ES-I3 (cell line): ENCODE data around the gene MEIS2.

Experiments
- H3K36me3 ChIP-seq: 2 replicates; pipeline ENCODE4 v1.6.1; 2013; ENCODE audit warnings: mild to moderate bottlenecking, low read length, control low read depth, moderate library complexity; ENCODE audit not compliant: insufficient read depth
- H3K4me1 ChIP-seq: 2 replicates; pipeline ENCODE4 v1.6.1; 2013; ENCODE audit warnings: mild to moderate bottlenecking, control low read depth, low read length; ENCODE audit not compliant: insufficient read depth
- H3K9ac ChIP-seq: 2 replicates; pipeline ENCODE4 v1.6.1; 2013; ENCODE audit warnings: low read depth, mild to moderate bottlenecking, low read length, moderate library complexity
- H3K9me3 ChIP-seq: 2 replicates; pipeline ENCODE4 v1.6.1; 2013; ENCODE audit warnings: mild to moderate bottlenecking, low read length, moderate library complexity; ENCODE audit not compliant: control insufficient read depth, insufficient read depth

Gene MEIS2

GRCh38 chr15:36898536-36899126, 201.7 kb downstream of the MEIS2 start:
- Histone ChIP-seq H3K9ac (no peak overlapping the region), H3K4me1 (peaks cover 27% of the 10 kb centered on the region), H3K9me3 (no peaks in the 10 kb centered on the region), H3K36me3 (no peaks in the 10 kb centered on the region)

- Histone ChIP-seq H3K9me3 (no peaks in the 10 kb centered on the region), H3K4me1 (peaks cover 27% of the 10 kb centered on the region), H3K9ac (no peak overlapping the region)
Observed at GRCh38 chr15:36897834-36898233, 202.5 kb downstream of the MEIS2 start.

GRCh38 chr15:36896949-36897348, 203.4 kb downstream of the MEIS2 start:
- peaks cover 27% of the 10 kb centered on the region for H3K4me1 ChIP-seq
- no peak overlapping the region for H3K9ac ChIP-seq
- no peaks in the 10 kb centered on the region for H3K9me3 ChIP-seq
- no peaks in the 10 kb centered on the region for H3K36me3 ChIP-seq

More at GRCh38 chr15:36897834-36898233, 202.5 kb downstream of the MEIS2 start:
- H3K36me3 ChIP-seq, result no peaks in the 10 kb centered on the region

DNA sequence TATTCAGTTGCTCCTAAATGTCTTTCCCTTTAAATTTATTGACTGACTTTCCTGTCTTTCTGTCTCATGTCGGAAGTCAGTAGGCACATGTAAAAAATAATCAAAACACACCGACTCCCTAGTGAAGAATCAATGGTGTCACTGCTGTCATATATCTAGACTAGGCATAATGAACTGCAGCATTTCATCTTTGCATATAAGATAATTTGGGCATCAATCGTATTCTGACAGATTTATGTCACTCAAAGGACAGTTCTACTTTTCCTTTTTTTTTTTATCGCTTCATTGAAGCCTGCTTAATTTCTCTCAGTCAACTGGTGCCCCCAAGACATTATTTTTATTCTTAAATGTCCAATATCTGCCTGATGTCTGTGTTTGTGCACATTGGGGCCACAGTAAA, 206.3 kb downstream of the MEIS2 start:
- H3K4me1 ChIP-seq, result peaks cover 22% of the 10 kb centered on the region
- H3K9ac ChIP-seq, result no peak overlapping the region
- no peaks in the 10 kb centered on the region for H3K36me3 ChIP-seq
- no peaks in the 10 kb centered on the region for H3K9me3 ChIP-seq

DNA sequence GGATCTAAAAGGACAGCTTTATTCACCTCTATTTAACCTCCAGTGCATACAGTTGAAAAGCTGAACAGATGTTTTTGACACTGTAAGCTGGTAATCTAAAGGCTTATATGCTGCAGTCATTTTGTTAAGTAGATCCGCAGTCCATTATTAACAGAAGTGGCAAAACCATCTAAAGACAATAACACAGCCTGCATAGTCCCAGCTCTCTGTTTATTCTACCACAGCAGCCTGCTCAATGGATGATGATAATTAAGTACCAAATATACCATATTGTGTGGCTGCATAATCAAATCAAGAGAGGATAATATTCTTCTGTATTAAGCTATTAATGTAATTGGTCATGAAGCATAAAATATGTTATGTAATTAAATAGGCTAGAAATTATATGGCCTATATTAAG, 207.1 kb downstream of the MEIS2 start:
- Histone ChIP-seq H3K36me3 (no peaks in the 10 kb centered on the region), H3K9ac (no peak overlapping the region), H3K4me1 (peaks cover 14% of the 10 kb centered on the region), H3K9me3 (no peaks in the 10 kb centered on the region)

DNA sequence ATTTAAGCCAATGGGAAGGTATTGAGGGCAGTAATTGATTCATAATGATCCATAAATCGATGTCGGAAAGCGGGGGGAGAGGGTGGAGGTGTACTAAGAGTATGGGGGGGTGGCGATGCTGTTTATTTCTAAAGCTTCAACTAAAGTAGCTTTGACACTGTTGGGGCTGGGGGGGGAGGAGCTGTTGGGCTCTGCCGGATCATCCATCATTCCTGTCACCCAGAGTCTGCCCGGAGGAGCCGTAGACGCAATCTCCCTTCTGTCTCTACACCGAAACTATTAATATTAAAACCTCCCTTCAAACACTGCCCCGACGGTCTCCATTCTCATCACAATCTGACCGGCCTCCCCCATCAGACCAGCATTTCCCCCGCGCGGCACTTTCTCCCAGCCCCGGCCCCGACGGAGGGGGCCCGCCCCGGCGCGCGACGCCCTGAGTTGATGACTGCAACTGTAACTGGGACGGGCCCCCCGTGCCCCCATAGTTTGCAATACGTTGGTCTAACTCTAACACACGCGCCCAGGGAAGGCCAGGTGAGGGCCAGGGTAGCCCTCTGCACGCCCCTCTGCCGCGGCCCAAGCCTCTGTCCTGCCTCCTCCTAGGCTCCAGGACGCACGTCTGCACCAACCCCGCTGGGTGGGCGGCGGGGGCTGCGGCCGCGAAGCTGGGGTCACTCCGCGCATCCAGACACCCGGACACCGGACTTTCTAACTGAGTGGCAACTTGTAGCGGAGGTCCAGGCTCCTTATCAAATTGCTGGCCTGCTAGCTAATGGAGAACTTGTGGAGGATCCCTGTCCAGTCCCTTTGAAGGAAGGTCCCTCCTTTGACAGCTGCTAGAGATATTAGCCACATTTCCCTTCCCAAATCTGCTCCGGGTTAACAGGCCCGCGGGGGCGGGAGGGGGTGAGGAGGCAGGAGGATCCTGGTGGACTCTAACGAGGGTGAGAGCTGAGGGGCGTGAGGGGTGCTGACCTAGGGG, 212.0 kb downstream of the MEIS2 start:
- peaks cover 12% of the 10 kb centered on the region; the same call in 1 of the 2 replicates for H3K4me1 ChIP-seq
- H3K9me3 ChIP-seq, result no peaks in the 10 kb centered on the region
- peak overlapping the region; percentile 16; the same call in 1 of the 2 replicates for H3K9ac ChIP-seq
- no peaks in the 10 kb centered on the region for H3K36me3 ChIP-seq

DNA sequence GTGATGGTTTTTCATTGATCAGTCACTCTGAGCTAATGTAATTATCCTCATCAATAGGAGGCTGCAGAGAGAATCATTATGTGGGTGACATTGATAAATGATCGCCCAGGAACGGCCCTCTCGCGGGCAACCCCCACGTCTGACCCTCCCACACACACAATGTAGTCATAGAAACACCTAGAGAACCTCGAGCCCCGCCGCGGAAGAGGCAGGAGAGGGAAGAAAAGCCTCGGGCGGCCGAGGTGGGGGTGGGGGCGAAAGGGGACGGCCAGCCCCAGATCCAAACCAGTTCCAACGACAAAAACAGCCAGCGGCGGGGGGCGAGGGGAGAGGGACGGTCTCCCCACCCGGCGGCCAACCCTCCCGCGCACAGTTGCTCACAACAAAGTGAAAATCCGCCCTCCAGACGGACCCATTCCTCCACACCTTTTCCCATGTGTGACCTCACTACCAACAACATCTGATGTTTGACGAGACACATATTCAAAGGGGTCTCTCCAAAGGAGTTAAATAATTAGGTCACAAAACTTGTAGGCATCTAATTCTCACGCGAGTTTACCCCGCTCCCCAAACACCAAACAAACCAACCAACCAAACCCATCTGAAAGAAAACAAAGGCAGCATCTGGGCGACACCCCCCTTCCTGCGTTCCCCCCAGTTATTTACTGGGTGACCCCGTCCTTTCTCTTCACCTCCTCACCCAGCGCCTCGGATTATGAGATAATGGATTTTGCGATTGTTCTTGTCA, 213.0 kb downstream of the MEIS2 start:
- Histone ChIP-seq H3K9me3 (no peaks in the 10 kb centered on the region), H3K9ac (peak overlapping the region; percentile 16; the same call in 1 of the 2 replicates), H3K4me1 (peaks cover 12% of the 10 kb centered on the region; the same call in 1 of the 2 replicates), H3K36me3 (no peaks in the 10 kb centered on the region)

- Histone ChIP-seq H3K4me1 (peaks cover 12% of the 10 kb centered on the region; the same call in 1 of the 2 replicates), H3K9ac (no peak overlapping the region), H3K36me3 (no peaks in the 10 kb centered on the region), H3K9me3 (no peaks in the 10 kb centered on the region)
Observed at GRCh38 chr15:36886701-36887100, 213.6 kb downstream of the MEIS2 start.

GRCh38 chr15:36886191-36886590, 214.2 kb downstream of the MEIS2 start:
- H3K36me3 ChIP-seq, result no peaks in the 10 kb centered on the region
- H3K4me1 ChIP-seq, result peaks cover 12% of the 10 kb centered on the region; the same call in 1 of the 2 replicates
- H3K9ac ChIP-seq, result no peak overlapping the region
- H3K9me3 ChIP-seq, result no peaks in the 10 kb centered on the region

DNA sequence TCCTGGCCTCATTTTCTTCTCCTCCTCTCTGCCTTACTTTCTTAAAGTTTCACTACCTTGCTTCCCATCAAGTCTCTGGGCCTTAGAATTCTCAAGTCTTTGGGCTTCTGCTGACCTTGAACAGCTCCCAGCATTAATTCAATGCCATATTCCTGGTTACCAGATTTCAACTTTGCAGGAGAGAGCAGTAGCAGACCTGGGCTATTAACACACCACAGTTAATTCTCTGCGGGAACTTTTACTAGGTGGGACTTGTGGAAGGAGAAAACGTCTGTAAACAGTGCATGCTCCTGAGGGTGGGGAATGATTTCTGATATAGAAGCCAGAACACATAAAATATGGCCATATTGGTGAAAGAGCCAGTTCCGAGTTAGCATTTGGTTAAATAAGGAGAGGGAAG, 214.6 kb downstream of the MEIS2 start:
- no peak overlapping the region for H3K9ac ChIP-seq
- peaks cover 12% of the 10 kb centered on the region; the same call in 1 of the 2 replicates for H3K4me1 ChIP-seq
- H3K9me3 ChIP-seq, result no peaks in the 10 kb centered on the region
- no peaks in the 10 kb centered on the region for H3K36me3 ChIP-seq

- Histone ChIP-seq H3K4me1 (peaks cover 12% of the 10 kb centered on the region; the same call in 1 of the 2 replicates), H3K9ac (no peak overlapping the region), H3K36me3 (no peaks in the 10 kb centered on the region), H3K9me3 (no peaks in the 10 kb centered on the region)
Observed at GRCh38 chr15:36884936-36885635, 215.3 kb downstream of the MEIS2 start.

DNA sequence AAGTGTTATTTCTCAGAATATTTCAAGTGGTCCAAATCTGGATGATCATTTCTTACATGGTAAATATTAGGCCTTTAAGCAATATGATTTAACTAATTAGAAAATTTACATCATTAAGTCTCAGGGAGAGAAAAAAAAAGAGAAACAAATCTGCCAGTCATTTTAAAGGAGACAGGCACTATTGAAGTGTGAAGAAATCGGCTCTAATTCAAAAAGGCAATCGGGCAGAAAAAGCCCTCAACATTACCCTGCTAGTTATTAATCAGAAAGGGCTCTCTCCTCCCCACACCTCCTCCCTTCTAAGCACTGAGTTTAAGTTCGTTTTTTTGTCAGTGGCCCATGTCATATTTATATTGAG, 215.9 kb downstream of the MEIS2 start:
- H3K9me3 ChIP-seq, result no peaks in the 10 kb centered on the region

DNA sequence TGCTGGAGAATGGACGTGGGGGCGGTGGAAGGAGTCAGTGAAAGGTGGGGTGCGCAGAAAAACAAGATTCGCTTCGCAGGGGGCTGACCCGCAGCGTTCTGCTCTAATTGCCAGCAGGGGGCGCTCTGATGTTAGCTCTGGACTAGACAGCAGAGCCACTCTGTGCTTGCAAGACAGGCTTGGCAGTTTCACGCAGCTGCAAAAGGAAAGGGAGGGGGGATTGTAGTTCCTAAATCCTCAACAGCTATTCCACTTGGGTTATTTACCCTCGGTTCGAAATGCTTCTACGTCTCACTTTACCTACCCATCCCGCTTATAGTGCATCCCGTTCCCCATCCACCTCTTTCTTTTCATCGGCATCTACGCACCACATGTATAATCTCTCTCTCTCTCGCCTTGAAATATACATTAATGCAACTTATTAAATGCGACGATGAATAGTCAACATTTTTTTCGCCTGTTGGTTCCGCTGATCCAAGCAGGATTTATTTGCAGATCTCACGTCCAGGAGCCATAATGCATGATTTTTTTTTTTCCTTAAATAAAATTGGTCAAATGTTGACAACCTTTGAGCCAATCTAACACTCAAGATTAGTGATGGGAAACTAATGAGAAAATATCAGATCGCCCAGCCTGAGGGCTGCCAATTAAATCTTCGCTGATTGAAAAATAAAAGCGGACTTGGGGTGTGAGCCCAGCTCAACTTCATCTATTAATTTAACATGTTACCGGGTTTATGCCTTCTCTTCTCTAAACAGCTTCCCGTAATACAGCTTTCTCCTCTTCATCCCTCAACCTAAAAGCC, 216.4 kb downstream of the MEIS2 start:
- no peaks in the 10 kb centered on the region for H3K9me3 ChIP-seq
- no peak overlapping the region; the same call in 1 of the 2 replicates for H3K9ac ChIP-seq
- H3K4me1 ChIP-seq, result peaks cover 16% of the 10 kb centered on the region; the same call in 1 of the 2 replicates
- no peaks in the 10 kb centered on the region for H3K36me3 ChIP-seq

More for the DNA sequence above, 215.9 kb downstream of the MEIS2 start:
- Histone ChIP-seq H3K9ac (no peak overlapping the region), H3K4me1 (peaks cover 12% of the 10 kb centered on the region; the same call in 1 of the 2 replicates), H3K36me3 (no peaks in the 10 kb centered on the region)
